A549 (cell line): ENCODE results near the gene YIPF1. TPM values are rescaled to one million over a fixed set of nuclear protein-coding genes. Genes with fewer than 3 reads are reported as not detected.

ENCODE experiments used
- ATAC-seq, 2 experiments: fragments of 200-7000 bp in 1 of 2; fragments of >200 bp in 1 of 2; cut with Nextera tagmentation in 1 of 2; cut with Tn5 transposase in 1 of 2; 3 replicates each; pipeline versions ENCODE4 v1.8.0 to v1.9.1; 2018 to 2020; ENCODE audit warnings: mild to moderate bottlenecking in 1 of 2, moderate library complexity in 1 of 2
- CTCF ChIA-PET: fragments of 300-600 bp; sonication (Branson Sonifier 250); formaldehyde crosslinking; extraction: SDS; loops from one replicate; lab custom pipeline; 2021; ENCODE audit warnings: antibody characterized with exemption, inconsistent platforms; lab: Yijun Ruan, JAX
- POLR2A ChIA-PET: fragments of 350-600 bp; formaldehyde crosslinking; extraction: SDS; loops from one replicate; lab custom pipeline; 2021; ENCODE audit warnings: antibody characterized with exemption, inconsistent platforms; lab: Yijun Ruan, JAX
- DNase-seq, 2 experiments: peaks; one replicate each; pipeline versions ENCODE4 v3.0.0 to v3.0.0-alpha.2; 2011 to 2016; ENCODE audit warnings: low read depth in 1 of 2, low spot score in 1 of 2
- FAIRE-seq: peaks from 2 replicates; lab custom pipeline; 2011; peaks lifted over from hg19 to GRCh38; lab: Jason Lieb, UNC
- H3K27ac ChIP-seq, 2 experiments: fragments of >200 bp; sonication (Bioruptor Twin); formaldehyde crosslinking; 3 replicates each; pipeline ENCODE4 v1.5.1; 2016 to 2017
- H3K4me1 ChIP-seq: fragments of >200 bp; sonication (Bioruptor Twin); formaldehyde crosslinking; 3 replicates; pipeline ENCODE4 v1.6.1; 2016
- H3K4me2 ChIP-seq: fragments of >200 bp; sonication (Bioruptor Twin); formaldehyde crosslinking; 3 replicates; pipeline ENCODE4 v1.6.1; 2016
- H3K4me3 ChIP-seq: fragments of >200 bp; sonication (Bioruptor Twin); formaldehyde crosslinking; 3 replicates; pipeline ENCODE4 v1.5.1; 2016
- H3K9me3 ChIP-seq: fragments of >200 bp; sonication (Bioruptor Twin); formaldehyde crosslinking; 3 replicates; pipeline ENCODE4 v1.6.1; 2016
- CHD2 ChIP-seq: fragments of 150-350 bp; IDR thresholded peaks from 2 replicates; pipeline ENCODE4 v1.6.1; 2014; ENCODE audit warnings: low read length; ENCODE audit not compliant: partially characterized antibody
- ESRRA ChIP-seq: fragments of 150-350 bp; IDR thresholded peaks from 2 replicates; pipeline ENCODE4 v1.6.1; 2014; ENCODE audit warnings: mild to moderate bottlenecking, low read length, borderline replicate concordance
- FOSB ChIP-seq: fragments of 250-450 bp; sonication (Bioruptor Pico); IDR thresholded peaks from 2 replicates; pipeline ENCODE4 v1.5.0; 2020; ENCODE audit warnings: mild to moderate bottlenecking, moderate library complexity
- FOXS1 ChIP-seq: fragments of 250-450 bp; sonication (Bioruptor Pico); IDR thresholded peaks from 2 replicates; pipeline ENCODE4 v1.5.0; 2020; ENCODE audit warnings: mild to moderate bottlenecking, moderate library complexity
- GATA3 ChIP-seq: IDR thresholded peaks from 2 replicates; pipeline ENCODE4 v1.6.1; 2012; ENCODE audit warnings: borderline replicate concordance
- HOXA7 ChIP-seq: fragments of 250-450 bp; sonication (Bioruptor Pico); IDR thresholded peaks from 2 replicates; pipeline ENCODE4 v1.5.0; 2020; ENCODE audit warnings: mild to moderate bottlenecking, moderate library complexity
- MYC ChIP-seq: IDR thresholded peaks from 2 replicates; pipeline ENCODE4 v1.6.1; 2012; ENCODE audit warnings: mild to moderate bottlenecking, inconsistent platforms, low read length, improper control_type of control experiment, borderline replicate concordance
- POLR2AphosphoS2 ChIP-seq: conservative IDR thresholded peaks from 2 replicates; pipeline ENCODE4 v1.6.1; 2012; ENCODE audit warnings: low read length, improper control_type of control experiment, inconsistent platforms
- RAD21 ChIP-seq, 2 experiments: fragments of >200 bp in 1 of 2; sonication (Bioruptor Twin) in 1 of 2; formaldehyde crosslinking in 1 of 2; IDR thresholded peaks in 1 of 2; conservative IDR thresholded peaks in 1 of 2; 2 replicates in 1 of 2; 3 replicates in 1 of 2; pipeline ENCODE4 v1.6.1; 2012 to 2018; ENCODE audit warnings: inconsistent platforms in 1 of 2
- RCOR1 ChIP-seq: fragments of 150-350 bp; IDR thresholded peaks from 2 replicates; pipeline ENCODE4 v1.6.1; 2014; ENCODE audit warnings: antibody characterized with exemption, low read length, low read depth
- RFX5 ChIP-seq: fragments of 450-650 bp; IDR thresholded peaks from 2 replicates; pipeline ENCODE4 v1.7.1; 2014; ENCODE audit warnings: antibody characterized with exemption, mild to moderate bottlenecking, moderate library complexity
- SREBF2 ChIP-seq: fragments of 450-650 bp; IDR thresholded peaks from 2 replicates; pipeline ENCODE4 v1.6.1; 2014; ENCODE audit warnings: mild to moderate bottlenecking, moderate library complexity
- TP53 ChIP-seq: fragments of 250-450 bp; sonication (Bioruptor Pico); IDR thresholded peaks from 2 replicates; pipeline ENCODE4 v1.5.0; 2021; ENCODE audit warnings: mild to moderate bottlenecking, moderate library complexity
- ZC3H11A ChIP-seq: fragments of 450-650 bp; IDR thresholded peaks from 2 replicates; pipeline ENCODE4 v1.6.1; 2014; ENCODE audit warnings: antibody characterized with exemption, mild to moderate bottlenecking
- WGBS: methylation state at CpG from one replicate; pipeline ENCODE4 v1.1.6; 2017; ENCODE audit errors: missing lambda C conversion rate; 5-methylcytosine and 5-hydroxymethylcytosine counted together
- polyA plus RNA-seq, 4 experiments: library from polyadenylated mRNA; depleted of rRNA in 3 of 4; stranded (reverse); fragments of >200 nt; fragmentation: RNase III in 1 of 4; extraction: RNeasy Plus Mini Kit Qiagen cat#74134 plus additional on column Dnase treatment in 1 of 4; gene quantifications; 2 replicates in 3 of 4; 3 replicates in 1 of 4; pipeline ENCODE4 v1.2.3, GENCODE V29; 2011 to 2017
- TF ChIP-seq, protein P1 (sequence below): fragments of >200 bp; sonication (Bioruptor Twin); formaldehyde crosslinking; IDR thresholded peaks from 3 replicates; pipeline ENCODE4 v1.5.1; 2016
- TF ChIP-seq, protein P2 (sequence below): fragments of >200 bp; sonication (Bioruptor Twin); formaldehyde crosslinking; IDR thresholded peaks from 3 replicates; pipeline ENCODE4 v1.6.1; 2016
- TF ChIP-seq, protein P3 (sequence below): IDR thresholded peaks from 2 replicates; pipeline ENCODE4 v1.6.1; 2012; ENCODE audit warnings: low read depth, borderline replicate concordance
- TF ChIP-seq, protein P4 (sequence below): fragments of 150-350 bp; IDR thresholded peaks from 2 replicates; pipeline ENCODE4 v1.6.1; 2014; ENCODE audit warnings: low read depth, mild to moderate bottlenecking, low read length
- TF ChIP-seq, protein P5 (sequence below): fragments of 250-450 bp; sonication (Bioruptor Pico); IDR thresholded peaks from 2 replicates; pipeline ENCODE4 v1.5.0; 2021; ENCODE audit warnings: mild to moderate bottlenecking, moderate library complexity, borderline replicate concordance
- TF ChIP-seq, protein P6 (sequence below): IDR thresholded peaks from 2 replicates; pipeline ENCODE4 v1.6.1; 2012

Gene YIPF1
- polyA plus RNA-seq, 2 of the 4 experiments (the other 2 are of a cell fraction), result 15.4 to 30.1 TPM

DNA sequence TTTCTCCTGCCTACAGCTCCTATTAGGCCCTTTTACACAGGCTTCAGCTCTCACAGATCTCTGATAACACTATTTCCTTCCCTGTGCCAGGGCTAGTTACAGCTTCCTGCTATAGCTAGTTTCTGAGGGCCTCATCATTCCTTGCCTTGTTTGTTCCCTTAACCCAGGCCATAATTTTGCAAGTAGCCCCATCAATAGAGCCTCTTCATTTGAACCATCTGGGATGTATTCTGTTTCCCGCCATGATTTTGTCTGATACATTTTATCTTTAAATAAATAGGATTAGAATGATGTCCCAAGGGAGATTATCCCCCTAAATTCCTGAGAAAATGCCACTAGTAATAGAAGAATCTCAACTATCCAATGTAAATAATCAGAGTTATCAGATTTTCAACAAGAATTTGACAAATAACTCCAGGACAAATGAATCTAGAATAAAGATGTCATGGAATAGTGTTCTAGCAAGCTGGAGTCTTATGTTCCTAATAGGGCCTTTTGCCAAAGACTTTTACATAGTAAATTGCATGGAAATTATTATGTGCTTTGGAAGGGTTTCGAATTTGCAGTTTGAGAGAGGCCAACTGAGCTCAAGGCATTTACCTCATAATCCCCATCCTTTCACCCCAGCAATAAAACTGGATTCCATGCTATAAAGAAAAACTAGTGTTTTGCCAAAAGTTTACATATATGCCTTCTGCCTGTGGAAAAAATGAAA, 39.8 kb upstream of the YIPF1 start:
- ATAC-seq (no peak), FAIRE-seq (no peak), DNase-seq (no peak)
- CTCF ChIA-PET, result interaction anchor here (0.7 kb wide), 1 partner anchor 534 kb away, joined by 4 read pairs; no protein-coding TSS in a partner anchor
- TF ChIP-seq FOSB (CRISPR knock-in tag), result no peak
- TF ChIP-seq, protein P1, sequence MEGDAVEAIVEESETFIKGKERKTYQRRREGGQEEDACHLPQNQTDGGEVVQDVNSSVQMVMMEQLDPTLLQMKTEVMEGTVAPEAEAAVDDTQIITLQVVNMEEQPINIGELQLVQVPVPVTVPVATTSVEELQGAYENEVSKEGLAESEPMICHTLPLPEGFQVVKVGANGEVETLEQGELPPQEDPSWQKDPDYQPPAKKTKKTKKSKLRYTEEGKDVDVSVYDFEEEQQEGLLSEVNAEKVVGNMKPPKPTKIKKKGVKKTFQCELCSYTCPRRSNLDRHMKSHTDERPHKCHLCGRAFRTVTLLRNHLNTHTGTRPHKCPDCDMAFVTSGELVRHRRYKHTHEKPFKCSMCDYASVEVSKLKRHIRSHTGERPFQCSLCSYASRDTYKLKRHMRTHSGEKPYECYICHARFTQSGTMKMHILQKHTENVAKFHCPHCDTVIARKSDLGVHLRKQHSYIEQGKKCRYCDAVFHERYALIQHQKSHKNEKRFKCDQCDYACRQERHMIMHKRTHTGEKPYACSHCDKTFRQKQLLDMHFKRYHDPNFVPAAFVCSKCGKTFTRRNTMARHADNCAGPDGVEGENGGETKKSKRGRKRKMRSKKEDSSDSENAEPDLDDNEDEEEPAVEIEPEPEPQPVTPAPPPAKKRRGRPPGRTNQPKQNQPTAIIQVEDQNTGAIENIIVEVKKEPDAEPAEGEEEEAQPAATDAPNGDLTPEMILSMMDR, result no peak
- TF ChIP-seq, protein P2, sequence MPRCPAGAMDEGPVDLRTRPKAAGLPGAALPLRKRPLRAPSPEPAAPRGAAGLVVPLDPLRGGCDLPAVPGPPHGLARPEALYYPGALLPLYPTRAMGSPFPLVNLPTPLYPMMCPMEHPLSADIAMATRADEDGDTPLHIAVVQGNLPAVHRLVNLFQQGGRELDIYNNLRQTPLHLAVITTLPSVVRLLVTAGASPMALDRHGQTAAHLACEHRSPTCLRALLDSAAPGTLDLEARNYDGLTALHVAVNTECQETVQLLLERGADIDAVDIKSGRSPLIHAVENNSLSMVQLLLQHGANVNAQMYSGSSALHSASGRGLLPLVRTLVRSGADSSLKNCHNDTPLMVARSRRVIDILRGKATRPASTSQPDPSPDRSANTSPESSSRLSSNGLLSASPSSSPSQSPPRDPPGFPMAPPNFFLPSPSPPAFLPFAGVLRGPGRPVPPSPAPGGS, result no peak
- no peak for TF ChIP-seq MYC
- TF ChIP-seq, protein P3, sequence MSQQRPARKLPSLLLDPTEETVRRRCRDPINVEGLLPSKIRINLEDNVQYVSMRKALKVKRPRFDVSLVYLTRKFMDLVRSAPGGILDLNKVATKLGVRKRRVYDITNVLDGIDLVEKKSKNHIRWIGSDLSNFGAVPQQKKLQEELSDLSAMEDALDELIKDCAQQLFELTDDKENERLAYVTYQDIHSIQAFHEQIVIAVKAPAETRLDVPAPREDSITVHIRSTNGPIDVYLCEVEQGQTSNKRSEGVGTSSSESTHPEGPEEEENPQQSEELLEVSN, result no peak
- no peak for TF ChIP-seq GATA3
- TF ChIP-seq RFX5, result no peak
- TF ChIP-seq, protein P4, sequence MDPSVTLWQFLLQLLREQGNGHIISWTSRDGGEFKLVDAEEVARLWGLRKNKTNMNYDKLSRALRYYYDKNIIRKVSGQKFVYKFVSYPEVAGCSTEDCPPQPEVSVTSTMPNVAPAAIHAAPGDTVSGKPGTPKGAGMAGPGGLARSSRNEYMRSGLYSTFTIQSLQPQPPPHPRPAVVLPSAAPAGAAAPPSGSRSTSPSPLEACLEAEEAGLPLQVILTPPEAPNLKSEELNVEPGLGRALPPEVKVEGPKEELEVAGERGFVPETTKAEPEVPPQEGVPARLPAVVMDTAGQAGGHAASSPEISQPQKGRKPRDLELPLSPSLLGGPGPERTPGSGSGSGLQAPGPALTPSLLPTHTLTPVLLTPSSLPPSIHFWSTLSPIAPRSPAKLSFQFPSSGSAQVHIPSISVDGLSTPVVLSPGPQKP, result no peak
- no peak for TF ChIP-seq TP53 (CRISPR knock-in tag)
- no peak overlapping the region for H3K4me3 ChIP-seq
- peaks cover 15% of the 10 kb centered on the region; the same call in 2 of the 3 replicates for H3K9me3 ChIP-seq
- no peaks in the 10 kb centered on the region for H3K4me1 ChIP-seq
- H3K27ac ChIP-seq, result no peak overlapping the region
- POLR2A ChIA-PET, result no interaction called here
- WGBS, result 85% methylated on average over 2 of the region's 2 CpGs
- no peak overlapping the region for H3K4me2 ChIP-seq

DNA sequence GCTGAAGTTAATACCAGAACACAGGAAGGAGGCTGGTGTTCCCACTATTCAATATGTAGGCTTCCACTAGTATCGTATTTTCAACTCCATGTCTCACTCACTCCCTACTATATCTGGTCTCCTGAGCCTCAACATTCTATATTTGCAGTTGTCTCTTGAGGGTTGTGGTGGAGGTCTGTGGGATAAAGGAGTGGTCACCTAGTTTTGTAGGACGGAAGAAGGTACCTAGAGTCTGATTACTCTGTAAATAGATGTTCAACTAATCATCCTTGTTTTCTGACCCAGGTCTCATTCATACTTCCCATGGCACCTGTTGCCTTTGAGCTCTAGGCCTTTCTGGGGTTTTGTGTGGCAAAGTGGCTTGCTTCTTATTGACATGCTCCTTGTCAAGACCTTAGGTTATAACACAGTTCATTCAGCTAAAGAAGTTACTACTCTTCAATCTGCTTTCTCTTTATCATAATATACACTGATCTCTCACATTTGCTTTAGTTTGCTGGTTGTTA, 37.8 kb upstream of the YIPF1 start:
- CTCF ChIA-PET, result interaction anchor here (0.8 to 1.5 kb wide), 3 partner anchors 10 to 67 kb away, joined by 3 to 4 read pairs (median 3); no protein-coding TSS in a partner anchor
- DNase-seq (no peak), FAIRE-seq (no peak), ATAC-seq (no peak)
- TF ChIP-seq FOXS1 (CRISPR knock-in tag) (no peak), RAD21 (conservative IDR thresholded peaks at IDR 0.05 in 1 of 2, IDR thresholded peaks at IDR 0.05 in 1 of 2) (no peak), POLR2AphosphoS2 (no peak), ESRRA (no peak), CHD2 (no peak), SREBF2 (no peak), ZC3H11A (no peak), RCOR1 (no peak), HOXA7 (CRISPR knock-in tag) (no peak), GATA3 (no peak)
- TF ChIP-seq, protein P5, sequence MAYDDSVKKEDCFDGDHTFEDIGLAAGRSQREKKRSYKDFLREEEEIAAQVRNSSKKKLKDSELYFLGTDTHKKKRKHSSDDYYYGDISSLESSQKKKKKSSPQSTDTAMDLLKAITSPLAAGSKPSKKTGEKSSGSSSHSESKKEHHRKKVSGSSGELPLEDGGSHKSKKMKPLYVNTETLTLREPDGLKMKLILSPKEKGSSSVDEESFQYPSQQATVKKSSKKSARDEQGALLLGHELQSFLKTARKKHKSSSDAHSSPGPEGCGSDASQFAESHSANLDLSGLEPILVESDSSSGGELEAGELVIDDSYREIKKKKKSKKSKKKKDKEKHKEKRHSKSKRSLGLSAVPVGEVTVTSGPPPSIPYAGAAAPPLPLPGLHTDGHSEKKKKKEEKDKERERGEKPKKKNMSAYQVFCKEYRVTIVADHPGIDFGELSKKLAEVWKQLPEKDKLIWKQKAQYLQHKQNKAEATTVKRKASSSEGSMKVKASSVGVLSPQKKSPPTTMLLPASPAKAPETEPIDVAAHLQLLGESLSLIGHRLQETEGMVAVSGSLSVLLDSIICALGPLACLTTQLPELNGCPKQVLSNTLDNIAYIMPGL (CRISPR knock-in tag), result no peak
- TF ChIP-seq, protein P1, result no peak
- TF ChIP-seq, protein P6, sequence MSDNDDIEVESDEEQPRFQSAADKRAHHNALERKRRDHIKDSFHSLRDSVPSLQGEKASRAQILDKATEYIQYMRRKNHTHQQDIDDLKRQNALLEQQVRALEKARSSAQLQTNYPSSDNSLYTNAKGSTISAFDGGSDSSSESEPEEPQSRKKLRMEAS, result no peak
- H3K4me2 ChIP-seq, result no peak overlapping the region
- H3K27ac ChIP-seq, result no peak overlapping the region
- 100% methylated on average over 2 of the region's 2 CpGs for WGBS
- no peak overlapping the region for H3K4me3 ChIP-seq
- peaks cover 6% of the 10 kb centered on the region; the same call in 1 of the 3 replicates for H3K9me3 ChIP-seq
- no peaks in the 10 kb centered on the region for H3K4me1 ChIP-seq
- POLR2A ChIA-PET, result no interaction called here
